AG20443 (cell line): ENCODE data around the gene PAPLN.
A peak's percentile ranks its signal among the peaks of the same experiment; 100 is the strongest.

ENCODE experiments used
- DNase-seq: peaks from one replicate; pipeline ENCODE4 v3.0.0; 2012; ENCODE audit warnings: low spot score, mixed read lengths

The PAPLN gene

DNA sequence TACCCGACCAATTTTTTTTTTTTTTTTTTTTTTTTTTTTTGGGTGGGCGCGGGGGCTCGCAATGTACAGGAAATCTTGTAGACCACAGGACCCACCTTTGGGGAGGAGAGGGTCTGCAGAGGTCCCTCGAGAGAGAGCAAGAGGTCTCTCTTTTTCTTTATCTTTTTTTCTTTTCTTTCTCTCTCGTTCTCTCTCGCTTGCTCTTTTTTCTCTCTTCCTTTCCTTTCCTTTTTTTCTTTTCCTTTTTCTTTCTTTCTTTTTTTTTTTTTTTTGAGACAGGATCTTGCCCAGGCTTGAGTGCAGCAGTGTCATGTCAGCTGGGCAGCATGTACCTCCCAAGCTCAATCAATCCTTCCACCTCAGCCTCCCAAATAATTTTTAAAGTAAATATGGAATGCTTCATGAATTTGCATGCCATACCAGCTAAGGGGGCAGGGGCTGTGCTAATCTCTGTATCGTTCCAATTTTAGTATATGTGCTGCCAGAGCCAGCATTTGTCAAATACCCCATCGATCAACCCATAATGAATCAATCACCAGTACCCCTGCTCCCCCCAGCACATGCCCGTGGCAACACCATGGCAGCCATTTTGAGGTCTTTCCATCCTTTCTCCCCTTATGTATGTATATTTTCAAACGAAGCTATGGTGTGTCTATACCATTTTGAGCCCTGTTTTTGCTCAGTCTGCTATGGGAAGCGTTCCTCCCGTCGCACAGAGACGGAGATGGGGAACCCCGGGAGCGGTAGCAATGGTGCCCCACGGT, 9.3 kb downstream of the PAPLN start:
- no peak for DNase-seq

DNA sequence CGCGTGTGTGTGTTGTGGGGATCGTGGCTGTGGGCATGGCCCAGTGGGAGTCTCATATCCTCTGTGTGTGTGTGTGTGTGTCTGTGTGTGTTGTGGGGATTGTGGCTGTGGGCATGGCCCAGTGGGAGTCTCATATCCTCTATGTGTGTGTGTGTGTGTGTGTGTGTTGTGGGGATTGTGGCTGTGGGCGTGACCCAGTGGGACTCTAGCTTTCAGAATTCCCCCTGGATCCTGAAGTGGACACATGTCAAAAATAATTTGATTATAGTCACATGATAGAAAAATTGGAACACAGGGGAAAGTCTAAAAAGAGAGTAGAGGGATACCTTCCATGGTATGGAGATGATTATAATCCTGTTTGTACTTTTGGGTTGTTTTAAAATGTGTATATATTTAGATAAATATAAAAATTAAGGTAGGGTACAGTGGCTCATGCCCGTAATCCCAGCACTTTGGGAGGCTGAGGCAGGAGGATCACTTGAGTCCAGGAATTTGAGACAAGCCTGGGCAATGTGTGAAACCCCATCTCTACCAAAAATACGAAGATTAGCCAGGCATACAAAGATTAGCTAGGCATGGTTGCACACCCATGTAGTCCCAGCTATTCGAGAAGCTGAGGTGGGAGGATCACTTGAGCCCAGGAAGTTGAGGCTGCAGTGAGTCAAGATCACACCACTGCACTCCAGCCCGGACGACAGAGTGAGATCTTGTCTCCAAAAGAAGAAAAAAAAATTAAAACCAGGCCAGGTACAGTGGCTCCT, 11.0 kb downstream of the PAPLN start:
- DNase-seq, result no peak

DNA sequence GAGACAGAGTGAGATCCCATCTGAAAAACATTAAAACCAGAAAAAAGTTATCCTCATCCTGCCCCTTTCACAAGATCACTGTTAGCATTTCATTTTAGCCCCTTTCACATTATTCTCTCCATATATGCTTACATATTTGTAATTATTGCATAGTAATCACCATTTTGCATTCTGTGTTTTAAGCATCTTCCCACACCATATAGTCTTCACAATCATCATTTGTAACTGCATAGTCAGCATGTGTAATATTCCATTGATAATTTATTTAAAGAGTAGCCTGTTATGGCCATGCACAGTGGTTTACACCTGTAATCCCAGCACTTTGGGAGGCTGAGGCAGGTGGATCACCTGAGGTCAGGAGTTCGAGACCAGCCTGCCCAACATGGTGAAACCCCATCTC, 11.8 kb downstream of the PAPLN start:
- no peak for DNase-seq

DNA sequence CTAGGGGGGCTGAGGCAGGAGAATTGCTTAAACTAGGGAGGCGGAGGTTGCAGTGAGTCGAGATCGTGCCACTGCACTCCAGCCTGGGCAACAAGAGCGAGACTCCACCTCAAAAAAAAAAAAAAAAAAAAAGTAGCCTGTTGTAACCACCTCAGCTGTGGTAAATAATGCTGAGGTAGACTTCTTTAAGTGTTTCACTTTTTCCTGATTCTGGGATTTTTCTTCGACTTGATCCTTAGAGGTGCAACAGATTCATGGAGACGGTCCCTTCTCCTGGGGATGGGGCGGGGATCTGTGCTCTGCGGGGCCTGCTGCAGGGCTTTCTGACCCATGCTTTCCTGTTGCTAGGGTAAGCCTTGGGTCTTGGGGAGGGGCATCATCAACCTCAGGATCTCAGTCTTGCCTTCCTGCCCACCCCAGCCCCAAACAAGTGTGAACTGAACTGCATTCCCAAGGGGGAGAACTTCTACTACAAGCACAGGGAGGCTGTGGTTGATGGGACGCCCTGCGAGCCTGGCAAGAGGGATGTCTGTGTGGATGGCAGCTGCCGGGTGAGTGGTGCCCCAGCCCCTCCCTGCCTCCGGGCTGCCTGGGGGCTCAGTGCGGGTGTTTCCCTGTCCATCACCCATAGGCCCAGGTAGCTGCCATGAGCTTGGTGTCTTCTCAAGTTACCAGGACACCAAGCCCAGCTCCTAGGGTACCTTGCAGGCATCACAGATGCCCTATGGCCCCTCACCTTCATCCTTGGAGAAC, 12.4 kb downstream of the PAPLN start:
- no peak for DNase-seq

DNA sequence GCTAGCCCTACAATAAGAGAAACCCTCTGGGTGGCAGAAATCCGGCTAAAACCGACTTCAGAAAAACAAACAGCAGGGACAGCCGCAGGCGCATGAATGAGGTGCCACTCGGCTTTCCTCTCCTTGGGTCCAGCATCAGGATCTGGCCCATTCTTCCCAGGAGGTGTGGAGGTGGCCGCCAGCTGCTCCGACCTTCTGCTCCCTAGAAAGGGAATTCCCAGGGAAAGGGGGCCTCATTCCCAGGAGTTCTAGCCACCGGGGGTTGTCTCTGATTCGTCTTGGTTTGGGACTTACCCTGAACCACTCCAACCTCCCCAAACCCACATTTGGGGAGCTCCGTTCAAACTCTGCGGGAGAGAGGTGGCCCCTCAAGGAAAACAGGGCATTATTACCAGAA, 13.0 kb downstream of the PAPLN start:
- no peak for DNase-seq

DNA sequence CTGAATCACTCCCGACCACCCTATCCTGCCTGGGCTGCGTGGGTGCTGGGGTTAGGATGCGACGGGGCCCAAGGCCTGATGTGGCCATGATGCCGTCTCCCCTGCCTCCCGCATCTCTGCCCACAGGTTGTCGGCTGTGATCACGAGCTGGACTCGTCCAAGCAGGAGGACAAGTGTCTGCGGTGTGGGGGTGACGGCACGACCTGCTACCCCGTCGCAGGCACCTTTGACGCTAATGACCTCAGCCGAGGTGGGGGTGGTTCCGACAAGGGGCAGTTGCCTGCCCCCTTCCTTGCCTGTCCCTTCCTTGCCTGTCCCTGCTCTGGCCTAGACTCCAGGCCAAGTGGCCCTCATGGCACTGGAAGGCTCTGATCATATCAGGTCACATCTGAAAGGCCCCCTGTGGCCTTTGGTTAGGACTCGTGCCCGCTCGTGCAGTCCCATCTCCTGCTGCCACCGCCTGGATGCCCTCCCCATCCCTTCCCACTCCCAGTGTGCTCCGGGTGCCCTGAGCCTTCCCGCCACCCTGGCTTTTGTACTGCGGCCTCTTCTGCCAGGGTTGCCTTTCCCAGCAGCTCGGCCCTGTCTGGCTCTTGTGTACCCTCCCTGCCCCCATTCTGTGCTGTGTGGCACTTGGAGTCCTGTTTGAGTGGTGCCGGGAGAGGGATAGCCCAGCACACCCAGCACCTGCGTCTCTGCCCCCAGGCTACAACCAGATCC, 13.6 kb downstream of the PAPLN start:
- no peak for DNase-seq

DNA sequence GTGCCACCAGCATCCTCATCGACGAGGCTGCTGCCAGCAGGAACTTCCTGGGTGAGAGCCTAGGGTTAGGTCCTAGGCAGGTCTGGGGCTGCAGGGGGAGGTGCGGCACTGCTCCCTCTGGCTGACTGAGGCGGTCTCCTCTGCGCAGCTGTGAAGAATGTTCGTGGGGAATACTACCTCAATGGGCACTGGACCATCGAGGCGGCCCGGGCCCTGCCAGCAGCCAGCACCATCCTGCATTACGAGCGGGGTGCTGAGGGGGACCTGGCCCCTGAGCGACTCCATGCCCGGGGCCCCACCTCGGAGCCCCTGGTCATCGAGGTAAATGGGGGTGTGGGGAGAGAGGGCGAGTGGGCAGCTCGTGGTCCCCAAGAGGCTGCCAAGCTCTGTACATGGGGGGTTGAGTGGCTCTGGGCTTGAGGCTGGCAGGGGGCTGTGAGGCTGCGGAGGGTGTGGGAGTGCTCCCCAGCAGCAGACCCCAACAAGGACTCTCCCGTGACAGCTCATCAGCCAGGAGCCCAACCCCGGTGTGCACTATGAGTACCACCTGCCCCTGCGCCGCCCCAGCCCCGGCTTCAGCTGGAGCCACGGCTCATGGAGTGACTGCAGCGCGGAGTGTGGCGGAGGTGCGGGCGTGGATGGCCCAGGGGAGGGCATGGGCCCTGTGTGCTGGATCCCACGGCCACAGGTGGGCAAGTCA, 14.4 kb downstream of the PAPLN start:
- no peak for DNase-seq

DNA sequence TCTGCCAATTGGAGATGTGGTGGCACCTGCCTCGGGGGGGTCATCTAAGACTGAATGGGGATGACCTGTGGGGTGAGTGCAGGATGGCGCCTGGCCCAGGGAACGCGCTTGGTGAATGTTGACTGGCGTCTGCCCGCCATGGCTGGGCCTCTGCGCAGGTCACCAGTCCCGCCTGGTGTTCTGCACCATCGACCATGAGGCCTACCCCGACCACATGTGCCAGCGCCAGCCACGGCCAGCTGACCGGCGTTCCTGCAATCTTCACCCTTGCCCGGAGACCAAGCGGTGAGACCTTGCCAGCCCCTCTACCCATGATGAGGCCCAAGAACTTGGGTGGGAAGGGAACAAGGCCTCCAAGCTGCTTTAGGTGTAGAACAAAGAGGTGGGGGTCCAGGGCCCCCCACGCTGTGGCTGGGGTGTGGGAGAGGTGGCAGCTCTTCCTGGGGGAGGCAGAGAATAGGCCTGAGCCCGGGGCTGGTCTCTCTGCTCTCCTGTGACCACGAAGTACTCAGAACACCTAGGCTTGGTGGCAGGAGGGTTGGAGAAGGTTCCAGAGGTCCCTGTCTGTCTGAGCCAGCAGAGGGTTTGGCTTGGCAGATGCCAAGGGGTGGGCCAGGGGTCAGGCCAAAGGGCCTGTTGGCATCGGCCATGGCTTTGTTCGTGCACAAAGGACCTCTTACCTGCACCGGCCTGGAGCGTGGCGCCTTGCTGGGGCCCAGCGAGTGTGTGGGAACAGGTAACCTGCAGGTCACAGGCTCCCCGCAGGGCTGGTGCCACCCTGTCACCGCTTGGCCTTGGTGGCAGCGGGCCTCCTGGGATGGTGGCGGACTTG, 15.4 kb downstream of the PAPLN start:
- no peak for DNase-seq

DNA sequence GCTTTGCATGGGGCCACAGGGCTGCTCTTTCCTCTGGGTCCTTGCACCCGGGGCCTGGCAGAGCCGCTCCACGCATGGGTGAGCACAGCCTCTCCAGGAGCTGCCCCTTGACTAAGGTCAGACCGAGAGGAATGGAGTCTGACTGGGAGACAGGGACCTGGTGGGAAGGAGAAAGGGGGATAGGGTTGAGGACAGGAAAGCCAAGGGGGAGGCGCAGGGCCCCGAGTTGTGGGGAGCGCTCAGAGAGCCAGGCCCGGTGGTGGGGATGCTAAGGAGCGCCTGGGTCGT, 16.0 kb downstream of the PAPLN start:
- no peak for DNase-seq

DNA sequence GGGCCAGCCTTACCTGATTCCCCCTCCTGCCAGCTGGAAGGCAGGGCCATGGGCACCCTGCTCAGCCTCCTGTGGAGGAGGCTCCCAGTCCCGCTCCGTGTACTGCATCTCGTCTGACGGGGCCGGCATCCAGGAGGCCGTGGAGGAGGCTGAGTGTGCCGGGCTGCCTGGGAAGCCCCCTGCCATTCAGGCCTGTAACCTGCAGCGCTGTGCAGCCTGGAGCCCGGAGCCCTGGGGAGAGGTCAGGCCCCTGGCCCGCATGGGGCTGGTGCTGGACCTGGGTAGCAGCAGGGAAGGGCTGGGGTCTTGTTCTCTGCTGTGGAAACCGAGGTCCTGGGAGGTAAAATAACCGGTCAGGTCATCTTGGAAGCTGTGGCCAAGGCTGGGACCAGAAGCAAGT, 16.4 kb downstream of the PAPLN start:
- DNase-seq, result no peak

DNA sequence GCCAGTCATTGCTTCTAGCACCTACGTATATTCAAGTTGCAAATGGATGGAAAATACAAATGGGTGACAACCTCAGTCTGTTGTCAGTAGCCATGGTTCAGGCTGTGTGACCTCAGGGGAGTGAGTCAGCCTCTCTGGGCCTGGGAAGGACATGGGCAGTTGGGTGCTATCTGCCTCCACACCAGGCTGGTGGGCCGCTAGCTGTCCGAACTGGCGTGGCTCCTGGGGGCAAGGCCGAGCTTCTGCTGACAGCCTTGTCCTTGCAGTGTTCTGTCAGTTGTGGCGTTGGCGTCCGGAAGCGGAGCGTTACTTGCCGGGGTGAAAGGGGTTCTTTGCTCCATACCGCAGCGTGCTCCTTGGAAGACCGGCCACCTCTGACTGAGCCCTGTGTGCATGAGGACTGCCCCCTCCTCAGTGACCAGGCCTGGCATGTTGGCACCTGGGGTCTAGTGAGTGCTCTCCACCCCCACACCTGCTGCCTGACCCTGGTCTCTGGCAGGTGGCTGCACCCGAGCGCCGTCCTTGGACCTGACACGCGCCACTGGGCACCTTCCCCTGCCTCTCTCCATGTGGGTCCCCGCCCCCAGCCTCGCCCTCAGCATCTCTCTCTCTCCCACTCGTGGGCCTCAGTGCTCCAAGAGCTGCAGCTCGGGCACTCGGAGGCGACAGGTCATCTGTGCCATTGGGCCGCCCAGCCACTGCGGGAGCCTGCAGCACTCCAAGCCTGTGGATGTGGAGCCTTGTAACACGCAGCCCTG, 17.1 kb downstream of the PAPLN start:
- no peak for DNase-seq

DNA sequence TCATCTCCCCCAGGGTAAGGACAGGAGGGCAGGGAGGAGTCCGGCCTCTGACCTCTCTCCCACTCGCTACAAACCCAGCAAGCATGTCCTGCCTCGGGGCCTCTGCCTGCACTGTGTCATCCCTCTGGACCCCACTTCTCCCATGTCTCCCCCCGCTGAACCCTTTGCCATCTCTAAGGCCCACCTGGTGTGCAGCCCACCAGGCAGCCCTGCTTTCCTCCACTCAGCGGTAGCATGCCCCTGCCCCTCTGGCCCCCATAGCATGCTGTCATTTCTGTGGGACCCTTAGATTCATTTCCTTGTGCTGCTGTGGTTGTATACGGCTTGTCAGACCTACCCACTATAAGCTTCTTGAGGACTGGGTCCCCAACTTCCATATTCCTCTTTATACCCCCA, 17.7 kb downstream of the PAPLN start:
- DNase-seq, result no peak

DNA sequence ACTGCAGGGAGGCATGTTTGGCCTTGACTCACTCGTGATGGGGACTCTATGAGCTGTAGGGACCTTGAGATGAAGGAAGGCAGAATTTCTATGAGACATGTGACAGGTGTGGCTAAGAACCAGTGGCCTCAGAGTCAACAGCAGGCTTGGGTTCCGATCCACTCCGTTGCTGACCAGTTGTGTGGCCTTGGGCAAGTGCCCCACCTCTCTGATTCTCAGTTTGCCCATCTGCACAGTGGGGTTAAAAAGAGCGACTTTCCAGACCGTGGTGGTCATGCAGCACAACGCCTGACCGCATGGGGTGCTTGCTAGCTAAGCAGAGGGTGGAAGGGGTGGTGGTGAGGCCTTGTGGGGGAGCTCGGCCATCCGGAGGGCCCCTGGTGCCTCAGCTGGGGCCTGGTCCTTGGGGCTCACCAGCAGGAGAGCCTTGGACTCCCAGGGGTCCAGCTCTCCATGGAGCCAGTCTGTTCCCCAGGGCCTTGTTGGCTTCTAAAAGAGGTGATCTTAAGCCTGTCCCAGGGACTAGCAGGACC, 18.5 kb downstream of the PAPLN start:
- DNase-seq, result no peak

DNA sequence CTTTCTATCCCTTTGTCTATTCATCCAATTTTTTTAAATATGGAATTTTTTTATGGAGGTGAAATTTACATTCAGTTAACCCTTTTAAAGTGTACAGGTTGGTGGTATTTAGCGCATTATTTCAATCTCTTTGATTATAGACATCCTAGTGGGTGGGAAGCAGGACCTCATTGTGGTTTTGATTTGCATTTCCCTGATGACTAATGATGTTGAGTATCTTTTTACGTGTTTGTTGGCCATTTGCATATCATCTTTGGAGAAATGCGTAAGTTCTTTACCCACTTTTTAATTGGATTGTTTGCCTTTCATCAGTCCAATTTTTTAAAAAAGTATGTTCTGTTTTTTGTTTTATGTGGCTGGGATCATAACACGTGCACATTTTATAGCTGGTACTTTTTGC, 20.8 kb downstream of the PAPLN start:
- DNase-seq, result no peak

DNA sequence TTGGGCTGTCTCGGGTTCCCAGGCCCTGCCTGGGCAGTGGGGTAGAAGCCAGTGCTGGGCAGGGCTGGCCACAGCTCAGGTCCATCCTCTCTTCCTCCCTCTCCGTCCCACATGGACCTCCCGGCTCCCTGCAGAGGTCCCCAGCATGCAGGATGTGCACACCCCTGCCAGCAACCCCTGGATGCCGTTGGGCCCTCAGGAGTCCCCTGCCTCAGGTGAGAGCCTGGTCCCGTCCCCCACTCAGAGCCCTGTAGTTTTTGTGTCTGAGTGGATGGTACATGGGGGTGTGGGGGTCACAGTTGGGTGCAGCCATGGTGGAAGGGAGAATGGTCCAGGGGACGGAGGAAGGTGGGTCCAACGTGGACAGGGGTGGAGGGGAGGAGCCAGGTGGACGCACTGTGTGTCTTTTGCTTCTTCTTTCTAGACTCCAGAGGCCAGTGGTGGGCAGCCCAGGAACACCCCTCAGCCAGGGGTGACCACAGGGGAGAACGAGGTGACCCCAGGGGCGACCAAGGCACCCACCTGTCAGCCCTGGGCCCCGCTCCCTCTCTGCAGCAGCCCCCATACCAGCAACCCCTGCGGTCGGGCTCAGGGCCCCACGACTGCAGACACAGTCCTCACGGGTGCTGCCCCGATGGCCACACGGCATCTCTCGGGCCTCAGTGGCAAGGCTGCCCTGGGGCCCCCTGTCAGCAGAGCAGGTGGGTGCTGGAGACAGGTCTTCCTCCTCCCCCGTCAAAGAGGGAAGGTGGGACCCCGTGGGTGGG, 21.7 kb downstream of the PAPLN start:
- no peak for DNase-seq

DNA sequence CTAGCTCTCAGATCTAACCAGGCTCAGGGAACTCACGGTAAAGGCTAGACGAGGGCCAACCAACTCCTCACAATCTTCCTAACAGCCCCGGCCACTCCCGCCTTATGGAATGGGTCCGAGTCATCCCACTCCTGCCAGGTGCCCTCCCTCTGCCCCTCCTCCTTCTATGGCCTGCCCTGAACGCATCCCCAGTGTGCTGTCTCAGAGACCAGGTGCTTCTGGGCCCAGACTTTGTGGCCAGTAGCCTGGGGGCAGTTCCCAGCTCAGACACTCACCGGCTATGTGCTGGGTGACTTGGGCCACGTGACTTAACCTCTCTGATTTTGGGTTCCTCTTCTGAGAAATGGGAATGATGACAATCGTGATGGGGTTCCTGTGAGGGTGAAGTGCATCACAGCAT, 22.5 kb downstream of the PAPLN start:
- no peak for DNase-seq

DNA sequence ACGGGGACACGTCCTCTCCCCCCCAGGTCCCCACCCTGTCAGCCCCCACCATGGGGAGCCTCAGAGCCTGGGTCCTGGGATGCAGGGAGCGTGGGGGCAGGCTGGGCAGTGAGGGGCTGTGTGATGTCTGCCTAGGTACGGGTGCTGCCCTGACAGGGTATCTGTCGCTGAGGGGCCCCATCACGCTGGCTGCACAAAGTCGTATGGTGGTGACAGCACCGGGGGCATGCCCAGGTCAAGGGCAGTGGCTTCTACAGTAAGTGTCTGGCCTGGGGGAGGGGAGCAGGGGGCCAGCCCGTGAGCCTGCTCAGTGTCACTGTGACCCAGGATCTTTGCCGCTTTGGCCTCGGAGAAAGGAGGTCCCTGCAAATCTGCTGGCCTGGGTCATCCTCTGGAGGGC, 23.3 kb downstream of the PAPLN start:
- no peak for DNase-seq

DNA sequence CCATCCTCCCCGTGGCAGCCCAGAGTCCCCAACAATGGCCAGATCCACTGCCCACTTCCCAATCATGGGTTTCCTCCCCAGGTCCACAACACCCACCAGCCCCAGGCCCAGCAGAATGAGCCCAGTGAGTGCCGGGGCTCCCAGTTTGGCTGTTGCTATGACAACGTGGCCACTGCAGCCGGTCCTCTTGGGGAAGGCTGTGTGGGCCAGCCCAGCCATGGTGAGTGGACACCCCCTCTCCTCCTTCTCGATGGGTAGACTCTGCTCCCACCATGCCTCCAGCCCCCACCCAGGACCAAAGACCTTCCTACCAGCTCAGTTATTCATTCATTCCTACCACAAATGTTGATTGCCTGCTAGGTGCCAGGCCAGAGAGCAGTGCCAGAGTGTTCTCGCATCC, 23.8 kb downstream of the PAPLN start:
- DNase-seq, result peak; percentile 10
